Upper lobe of right lung (tissue), 1 donor: Measurements from ENCODE around the gene CCDC14. TPM values are rescaled to one million over a fixed set of nuclear protein-coding genes. Genes with fewer than 3 reads are reported as not detected.
"Not testable (repeated sequence)": the region's sequence is repeated elsewhere in the genome, so short reads cannot be mapped to it uniquely, and the experiment has no call there.

Source experiments
- ATAC-seq: fragments of 200-7000 bp; cut with Tn5 transposase; one replicate; pipeline ENCODE4 v1.9.1; 2020; ENCODE audit warnings: mild to moderate bottlenecking, moderate library complexity
- DNase-seq: peaks from one replicate; pipeline ENCODE4 v3.0.0-alpha.2; 2020
- H3K27ac ChIP-seq: fragments of 200-600 bp; one replicate; pipeline ENCODE4 v1.8.0; 2022
- H3K27me3 ChIP-seq: fragments of 200-600 bp; one replicate; pipeline ENCODE4 v1.8.0; 2022; ENCODE audit warnings: mild to moderate bottlenecking
- H3K36me3 ChIP-seq: fragments of 200-600 bp; one replicate; pipeline ENCODE4 v1.8.0; 2022
- H3K4me1 ChIP-seq: fragments of 200-600 bp; one replicate; pipeline ENCODE4 v1.8.0; 2022
- H3K4me3 ChIP-seq: fragments of 200-600 bp; one replicate; pipeline ENCODE4 v1.8.0; 2022; ENCODE audit warnings: mild to moderate bottlenecking
- H3K9me3 ChIP-seq: fragments of 200-600 bp; one replicate; pipeline ENCODE4 v1.8.0; 2022
- intact Hi-C: fragments of 100-400 bp; cut with DNase I; formaldehyde crosslinking; loops from one replicate; pipeline ENCODE4 v1.11.0; 2022
- total RNA-seq: library from RNA; stranded (reverse); fragmentation: NEBNext Ultra II Directional; extraction: Animal tissue kit (Norgen Biotek cat#: 25700); gene quantifications from one replicate; pipeline ENCODE4 v1.2.1, GENCODE V29; 2021
- TF ChIP-seq, protein P1 (sequence below): fragments of 200-600 bp; IDR thresholded peaks from one replicate; pipeline ENCODE4 v1.8.0; 2022; ENCODE audit warnings: antibody characterized with exemption
- donor health status: DM: no; HTN: yes; CAD: no; lungs with severe emphysema.

The CCDC14 gene
- total RNA-seq, 1 donor from 2014 or later = 38.6 TPM

DNA sequence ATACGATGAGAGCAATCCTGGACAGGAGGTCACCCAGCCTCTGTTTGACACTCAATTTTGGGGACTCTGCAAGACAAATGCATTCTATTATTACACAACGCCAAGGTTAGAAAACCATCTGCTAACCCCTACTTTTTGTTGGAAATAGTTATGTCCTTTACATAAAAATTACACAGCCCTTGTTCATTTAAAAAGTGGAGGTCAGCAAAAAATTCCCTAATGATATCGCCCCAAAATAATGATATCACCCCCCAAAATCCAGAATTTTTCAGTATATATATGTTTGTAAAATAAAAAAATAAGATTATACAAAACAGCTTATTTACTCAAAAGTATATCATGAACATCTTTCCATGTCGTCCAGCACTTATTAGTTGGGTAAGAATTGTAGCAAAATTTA is 19.5 kb upstream of the CCDC14 start:
- H3K36me3 ChIP-seq = no peaks in the 10 kb centered on the region
- ATAC-seq (no peak), DNase-seq (no peak)
- H3K4me3 ChIP-seq = no peak overlapping the region
- no peaks in the 10 kb centered on the region for H3K4me1 ChIP-seq
- TF ChIP-seq, protein P1, sequence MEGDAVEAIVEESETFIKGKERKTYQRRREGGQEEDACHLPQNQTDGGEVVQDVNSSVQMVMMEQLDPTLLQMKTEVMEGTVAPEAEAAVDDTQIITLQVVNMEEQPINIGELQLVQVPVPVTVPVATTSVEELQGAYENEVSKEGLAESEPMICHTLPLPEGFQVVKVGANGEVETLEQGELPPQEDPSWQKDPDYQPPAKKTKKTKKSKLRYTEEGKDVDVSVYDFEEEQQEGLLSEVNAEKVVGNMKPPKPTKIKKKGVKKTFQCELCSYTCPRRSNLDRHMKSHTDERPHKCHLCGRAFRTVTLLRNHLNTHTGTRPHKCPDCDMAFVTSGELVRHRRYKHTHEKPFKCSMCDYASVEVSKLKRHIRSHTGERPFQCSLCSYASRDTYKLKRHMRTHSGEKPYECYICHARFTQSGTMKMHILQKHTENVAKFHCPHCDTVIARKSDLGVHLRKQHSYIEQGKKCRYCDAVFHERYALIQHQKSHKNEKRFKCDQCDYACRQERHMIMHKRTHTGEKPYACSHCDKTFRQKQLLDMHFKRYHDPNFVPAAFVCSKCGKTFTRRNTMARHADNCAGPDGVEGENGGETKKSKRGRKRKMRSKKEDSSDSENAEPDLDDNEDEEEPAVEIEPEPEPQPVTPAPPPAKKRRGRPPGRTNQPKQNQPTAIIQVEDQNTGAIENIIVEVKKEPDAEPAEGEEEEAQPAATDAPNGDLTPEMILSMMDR = no peak
- no peaks in the 10 kb centered on the region for H3K9me3 ChIP-seq
- H3K27ac ChIP-seq = no peak overlapping the region
- intact Hi-C loops = no loop called here
- H3K27me3 ChIP-seq = no peaks in the 10 kb centered on the region

DNA sequence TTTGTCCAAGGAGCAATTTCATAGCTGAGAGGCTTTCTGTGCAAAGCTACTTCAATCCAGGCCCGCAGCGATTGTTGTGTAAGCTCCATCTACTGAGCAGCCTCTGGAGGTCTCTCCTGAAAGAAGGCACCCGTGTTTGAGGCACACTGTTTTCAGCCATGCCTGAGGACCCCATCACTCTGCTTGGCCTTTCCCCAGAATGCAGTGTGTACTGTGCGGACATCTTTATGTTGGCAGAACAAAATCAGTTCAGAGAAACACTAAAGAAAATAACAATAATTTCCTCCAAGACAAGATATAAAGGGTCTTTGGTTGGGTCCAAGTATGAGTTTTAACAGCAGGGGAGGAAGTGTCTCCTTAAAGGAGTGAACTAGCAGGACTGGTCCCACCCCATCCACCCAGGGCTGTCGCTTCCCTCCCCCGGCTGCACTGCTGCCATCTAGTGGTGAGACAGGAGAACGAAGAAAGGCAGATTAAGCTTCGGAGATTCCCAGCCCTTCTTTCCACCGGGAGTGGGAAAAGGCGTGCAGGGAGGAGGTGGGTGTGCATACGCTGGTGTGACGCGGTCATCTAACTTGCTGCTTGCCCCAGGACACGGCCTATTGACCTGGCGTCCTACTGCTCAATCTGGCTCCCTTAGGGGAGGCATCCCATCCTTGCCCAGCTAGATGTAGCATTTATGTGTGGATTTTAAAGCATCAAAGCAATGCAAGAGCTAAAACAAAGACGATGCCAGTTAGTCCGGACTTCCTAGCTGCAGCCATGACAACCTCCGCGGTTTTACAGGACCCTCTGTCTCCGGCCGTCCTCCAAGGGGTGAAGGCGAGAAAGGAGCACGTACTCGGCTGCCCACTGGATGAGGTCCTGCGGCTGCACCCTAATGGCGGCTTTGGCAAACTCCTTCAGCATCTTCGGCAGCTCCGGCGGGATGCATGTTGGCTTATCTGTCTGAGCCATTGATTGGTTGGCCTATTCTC is 18.8 kb upstream of the CCDC14 start:
- ATAC-seq = peak; percentile 98
- peak overlapping the region; percentile 29 for H3K4me3 ChIP-seq
- DNase-seq, H3K4me1 ChIP-seq, H3K27me3 ChIP-seq, H3K36me3 ChIP-seq, intact Hi-C loops, H3K9me3 ChIP-seq, H3K27ac ChIP-seq: not testable (repeated sequence)
- TF ChIP-seq, protein P1 = peak; percentile 79

DNA sequence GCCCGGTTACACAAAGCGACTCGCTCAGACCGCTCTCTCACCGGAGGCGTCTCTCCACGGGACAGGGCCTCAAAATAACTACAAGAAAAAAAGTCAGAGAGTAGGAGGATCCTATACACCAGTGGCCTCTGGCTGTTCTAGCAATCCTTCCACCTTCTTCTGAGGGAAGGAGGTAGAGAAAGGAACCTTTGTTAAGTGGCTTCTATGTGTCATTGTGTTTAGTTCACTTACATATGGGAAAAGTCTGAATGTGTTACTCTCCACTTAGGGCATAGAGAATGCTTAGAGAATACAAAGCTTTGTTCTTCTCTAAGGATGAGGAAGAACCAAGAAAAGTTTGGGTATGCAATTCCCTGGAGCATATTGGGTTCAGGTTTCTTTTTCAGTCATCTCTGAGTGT is 15.9 kb upstream of the CCDC14 start:
- H3K9me3 ChIP-seq, H3K27ac ChIP-seq, intact Hi-C loops, H3K4me3 ChIP-seq, H3K27me3 ChIP-seq, ATAC-seq, H3K4me1 ChIP-seq, DNase-seq, H3K36me3 ChIP-seq: not testable (repeated sequence)

DNA sequence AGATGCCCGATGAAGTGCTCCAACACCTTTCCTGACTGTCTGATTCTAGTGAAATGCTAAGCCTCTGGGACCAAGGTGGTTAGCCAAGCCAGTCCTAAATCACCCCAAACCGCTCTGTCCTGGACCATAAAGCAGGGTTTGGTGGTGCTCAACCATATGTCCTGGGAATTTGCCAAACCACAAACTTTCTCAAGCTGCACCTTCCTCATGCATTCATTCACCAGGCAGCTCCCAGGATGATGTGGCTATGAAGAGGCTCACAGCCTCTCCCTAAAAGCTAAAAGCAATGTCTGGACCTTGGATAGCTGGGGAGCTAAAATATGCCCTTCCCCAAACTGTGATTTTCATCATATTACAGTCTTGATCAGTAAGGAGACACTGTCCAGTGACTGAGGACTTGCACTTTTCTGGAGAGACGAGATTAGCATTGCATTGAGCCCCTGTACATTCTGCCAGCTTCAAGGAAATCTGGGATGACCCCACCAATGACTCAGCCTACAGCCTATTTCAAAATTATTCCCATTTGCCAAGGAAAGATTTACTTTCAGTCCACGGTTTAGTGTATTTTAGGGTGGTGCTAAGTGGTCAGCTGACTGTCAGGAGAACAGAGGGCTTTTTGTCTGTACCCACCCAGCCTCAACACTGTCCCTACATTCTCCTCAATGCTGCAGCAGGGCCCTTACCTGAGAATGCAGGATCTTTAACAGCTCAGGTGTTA is 15.3 kb upstream of the CCDC14 start:
- intact Hi-C loops, H3K9me3 ChIP-seq, H3K27ac ChIP-seq, ATAC-seq, DNase-seq, H3K36me3 ChIP-seq, H3K4me1 ChIP-seq, H3K27me3 ChIP-seq, H3K4me3 ChIP-seq: not testable (repeated sequence)

DNA sequence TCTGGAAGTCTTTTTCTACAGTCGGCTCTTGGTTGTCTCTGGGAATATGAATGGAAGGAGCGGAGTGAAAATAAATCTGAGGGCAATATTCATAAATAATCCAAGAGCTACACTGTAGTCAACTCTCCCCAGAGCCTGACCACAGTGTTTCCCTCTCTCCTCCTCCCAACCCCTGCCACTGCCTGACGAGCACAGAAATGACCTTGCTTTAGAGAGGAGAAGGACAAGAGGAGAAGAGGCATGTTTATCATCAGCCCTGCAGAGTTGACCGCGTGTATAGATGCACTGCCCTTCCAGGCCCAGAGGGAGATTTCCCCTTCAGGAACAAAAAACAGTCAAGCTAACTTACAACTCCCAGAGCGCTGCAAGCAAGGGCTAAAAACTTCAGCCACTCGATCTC is 14.0 kb upstream of the CCDC14 start:
- H3K4me3 ChIP-seq, H3K27ac ChIP-seq, intact Hi-C loops, H3K4me1 ChIP-seq, DNase-seq, ATAC-seq, H3K27me3 ChIP-seq, H3K9me3 ChIP-seq, H3K36me3 ChIP-seq: not testable (repeated sequence)

DNA sequence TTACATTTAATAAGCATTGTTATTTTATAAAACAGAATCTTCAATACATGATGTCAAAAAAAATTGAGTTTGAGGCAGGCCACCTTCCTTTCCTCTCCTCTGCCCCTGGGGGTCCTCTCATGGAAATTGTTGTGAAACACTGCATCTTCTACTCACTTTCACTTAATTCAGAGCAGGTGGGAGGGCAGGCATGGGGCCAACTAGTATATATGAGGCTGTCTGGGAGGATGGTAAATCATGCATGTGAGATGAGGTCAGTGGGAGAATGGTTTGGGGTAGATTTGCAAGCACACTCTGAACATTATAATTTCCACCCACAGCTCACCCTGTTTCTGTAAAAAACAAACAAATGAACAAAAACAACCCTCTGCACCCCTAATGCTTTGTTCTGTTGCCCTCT is 10.4 kb upstream of the CCDC14 start:
- Histone ChIP-seq H3K27me3 (no peaks in the 10 kb centered on the region), H3K36me3 (no peaks in the 10 kb centered on the region), H3K9me3 (no peaks in the 10 kb centered on the region), H3K4me3 (no peak overlapping the region), H3K4me1 (no peaks in the 10 kb centered on the region), H3K27ac (no peak overlapping the region)
- no peak for DNase-seq
- no peak for ATAC-seq
- TF ChIP-seq, protein P1 = no peak
- intact Hi-C loops = no loop called here

DNA sequence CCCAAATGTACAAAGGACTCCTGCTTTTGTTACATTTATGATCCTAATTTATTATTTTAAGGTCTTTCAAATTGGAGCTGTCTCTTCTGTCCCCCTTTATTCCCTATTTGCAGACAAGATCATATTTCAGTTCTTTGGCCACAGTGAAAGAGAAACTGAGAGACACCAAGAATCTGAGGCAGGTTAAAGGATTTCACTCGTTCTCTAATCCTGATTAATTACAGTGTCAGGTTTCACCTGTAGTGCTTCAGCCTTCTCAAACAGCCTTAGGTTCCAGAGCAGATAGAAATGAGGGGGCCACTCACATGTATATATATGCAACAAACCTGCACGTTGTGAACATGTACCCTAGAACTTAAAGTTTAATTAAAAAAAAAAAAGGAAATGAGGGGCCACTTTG is 6.2 kb upstream of the CCDC14 start:
- H3K4me1 ChIP-seq, intact Hi-C loops, H3K9me3 ChIP-seq, H3K36me3 ChIP-seq, H3K27ac ChIP-seq, H3K4me3 ChIP-seq, ATAC-seq, H3K27me3 ChIP-seq, DNase-seq: not testable (repeated sequence)

DNA sequence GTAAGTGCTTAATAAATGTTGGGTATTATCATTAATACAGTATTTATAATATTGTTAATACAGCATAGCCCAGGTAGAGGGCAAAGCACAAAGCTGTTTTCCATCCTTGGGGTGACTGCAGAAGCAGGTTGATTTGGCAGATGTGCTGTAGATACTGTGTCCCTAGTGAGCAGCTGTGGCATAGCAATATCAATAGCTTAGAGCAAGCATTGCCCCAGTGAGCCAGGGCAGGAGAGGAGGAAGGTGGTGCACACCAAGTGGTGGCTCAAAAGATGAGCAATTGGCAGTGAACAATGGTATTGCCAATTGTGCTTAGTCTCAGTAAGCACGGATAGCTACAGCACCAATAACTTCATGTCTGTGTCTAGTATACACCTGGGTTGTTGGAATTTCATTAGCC is 5.8 kb upstream of the CCDC14 start:
- H3K27ac ChIP-seq, ATAC-seq, H3K4me3 ChIP-seq, H3K27me3 ChIP-seq, H3K4me1 ChIP-seq, DNase-seq, intact Hi-C loops, H3K9me3 ChIP-seq, H3K36me3 ChIP-seq: not testable (repeated sequence)

DNA sequence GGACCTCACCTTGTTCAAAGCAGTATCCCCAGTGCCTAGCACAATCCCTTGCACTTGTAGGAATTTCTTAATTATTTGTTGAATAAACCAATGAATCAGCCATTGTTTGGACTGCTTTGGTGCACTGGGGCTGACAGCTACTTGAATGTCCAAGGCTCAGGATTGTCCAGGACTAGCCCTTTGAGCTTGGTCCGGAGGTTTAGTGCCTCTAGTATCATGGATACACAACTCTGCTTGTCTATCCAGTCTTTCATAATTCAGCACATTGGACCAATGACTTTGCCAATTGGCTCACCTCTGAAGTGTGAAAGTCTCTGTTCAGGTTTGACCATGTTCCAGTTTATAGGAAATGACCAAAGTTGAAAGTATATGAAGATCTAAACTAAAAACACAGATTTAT is 3.8 kb upstream of the CCDC14 start:
- peaks cover 11% of the 10 kb centered on the region for H3K4me1 ChIP-seq
- ATAC-seq, H3K27me3 ChIP-seq, intact Hi-C loops, H3K27ac ChIP-seq, H3K4me3 ChIP-seq, DNase-seq, H3K36me3 ChIP-seq, H3K9me3 ChIP-seq: not testable (repeated sequence)
